ENCODE measurements around the gene MGAT5B. TPM values are rescaled to one million over a fixed set of nuclear protein-coding genes. Genes with fewer than 3 reads are reported as not detected.

MGAT5B gene
- total RNA-seq, 1 experiment from 2014 or later, result 4.9 TPM

- CTCF ChIA-PET, result interaction anchor here (0.6 kb wide), 1 partner anchor 218 kb away, joined by 3 read pairs; no protein-coding TSS in a partner anchor
- no peak overlapping the region for H2AFZ ChIP-seq (ENCODE audit: low read length)
- no peak for ATAC-seq
Observed at GRCh38 chr17:76826330-76827068, 41.7 kb upstream of the MGAT5B start.

GRCh38 chr17:76827736-76828135 lies 40.5 kb upstream of the MGAT5B start:
- Histone ChIP-seq H3K27me3 (ENCODE audit: low read length) (no peaks in the 10 kb centered on the region), H3K9me2 (replicated peaks; ENCODE audit: low read length) (no peaks in the 10 kb centered on the region), H3K4me3 (ENCODE audit: low read length) (no peak overlapping the region), H2AFZ (ENCODE audit: low read length) (no peak overlapping the region), H3K79me2 (ENCODE audit: low read length) (no peaks in the 10 kb centered on the region), H3K27ac (ENCODE audit: low read length) (no peak overlapping the region), H3K4me1 (ENCODE audit: insufficient read depth, low read length) (no peaks in the 10 kb centered on the region), H3K4me2 (ENCODE audit: low read length) (no peak overlapping the region), H3F3A (ENCODE audit: low read length, unreplicated experiment) (no peaks in the 10 kb centered on the region), H4K20me1 (ENCODE audit: low read length) (no peaks in the 10 kb centered on the region), H3K9ac (ENCODE audit: low read length) (no peak overlapping the region), H3K36me3 (ENCODE audit: low read depth, low read length) (no peaks in the 10 kb centered on the region), H3K9me3 (ENCODE audit: low read length) (no peaks in the 10 kb centered on the region)
- DNase-seq, result no peak
- POLR2A ChIA-PET (ENCODE audit: unreplicated experiment), result no interaction called here
- BruUV-seq (replicated peaks), result no TSS peak
- TF ChIP-seq EZH2phosphoT487 (IDR thresholded peaks at IDR 0.05; ENCODE audit: borderline replicate concordance, low read length), result no peak
- no peak for ATAC-seq
- intact Hi-C loops (cut with micrococcal nuclease), result no loop called here
- CTCF ChIA-PET, result interaction anchor here (0.5 to 0.6 kb wide), 2 partner anchors 30 to 646 kb away, joined by 3 to 4 read pairs; no protein-coding TSS in a partner anchor

More at GRCh38 chr17:76826330-76827068, 41.7 kb upstream of the MGAT5B start:
- no peaks in the 10 kb centered on the region for H3K9me3 ChIP-seq (ENCODE audit: low read length)
- no peak overlapping the region for H3K4me2 ChIP-seq (ENCODE audit: low read length)
- H3F3A ChIP-seq (ENCODE audit: low read length, unreplicated experiment), result no peaks in the 10 kb centered on the region
- no peak overlapping the region for H3K9ac ChIP-seq (ENCODE audit: low read length)
- no TSS peak for BruUV-seq (replicated peaks)
- no peaks in the 10 kb centered on the region for H3K4me1 ChIP-seq (ENCODE audit: insufficient read depth, low read length)
- H3K27me3 ChIP-seq (ENCODE audit: low read length), result no peaks in the 10 kb centered on the region
- TF ChIP-seq EZH2 (IDR thresholded peaks at IDR 0.05; ENCODE audit: low read length, unreplicated experiment), result no peak
- no peak for TF ChIP-seq CTCF (conservative IDR thresholded peaks at IDR 0.05; ENCODE audit: low read depth, low read length)
- TF ChIP-seq EZH2phosphoT487 (IDR thresholded peaks at IDR 0.05; ENCODE audit: borderline replicate concordance, low read length), result no peak
- no peaks in the 10 kb centered on the region for H3K9me2 ChIP-seq (replicated peaks; ENCODE audit: low read length)
- POLR2A ChIA-PET (ENCODE audit: unreplicated experiment), result no interaction called here
- no peaks in the 10 kb centered on the region for H3K36me3 ChIP-seq (ENCODE audit: low read depth, low read length)
- no peaks in the 10 kb centered on the region for H3K79me2 ChIP-seq (ENCODE audit: low read length)
- intact Hi-C loops (cut with micrococcal nuclease), result no loop called here
- no peak for DNase-seq
- H3K27ac ChIP-seq (ENCODE audit: low read length), result no peak overlapping the region
- H3K4me3 ChIP-seq (ENCODE audit: low read length), result no peak overlapping the region
- no peaks in the 10 kb centered on the region for H4K20me1 ChIP-seq (ENCODE audit: low read length)

GRCh38 chr17:76830987-76831715 lies 37.1 kb upstream of the MGAT5B start:
- Histone ChIP-seq H3K4me2 (ENCODE audit: low read length) (no peak overlapping the region), H3K4me3 (ENCODE audit: low read length) (no peak overlapping the region), H2AFZ (ENCODE audit: low read length) (no peak overlapping the region), H3K79me2 (ENCODE audit: low read length) (no peaks in the 10 kb centered on the region), H3K27ac (ENCODE audit: low read length) (no peak overlapping the region), H3K9me2 (replicated peaks; ENCODE audit: low read length) (no peaks in the 10 kb centered on the region), H3K9ac (ENCODE audit: low read length) (no peak overlapping the region), H3F3A (ENCODE audit: low read length, unreplicated experiment) (no peaks in the 10 kb centered on the region), H3K4me1 (ENCODE audit: insufficient read depth, low read length) (no peaks in the 10 kb centered on the region), H3K9me3 (ENCODE audit: low read length) (no peaks in the 10 kb centered on the region), H3K27me3 (ENCODE audit: low read length) (no peaks in the 10 kb centered on the region), H3K36me3 (ENCODE audit: low read depth, low read length) (no peaks in the 10 kb centered on the region), H4K20me1 (ENCODE audit: low read length) (no peaks in the 10 kb centered on the region)
- BruUV-seq (replicated peaks), result no TSS peak
- DNase-seq (no peak), ATAC-seq (no peak)
- ChIA-PET POLR2A (ENCODE audit: unreplicated experiment) (interaction anchor here (0.7 kb wide), 1 partner anchor 310 kb away, joined by 3 read pairs; the partner anchor contains the start of gene SEC14L1), CTCF (no interaction called here)
- intact Hi-C loops (cut with micrococcal nuclease), result no loop called here
- no peak for TF ChIP-seq EZH2 (IDR thresholded peaks at IDR 0.05; ENCODE audit: low read length, unreplicated experiment)
- TF ChIP-seq CTCF (conservative IDR thresholded peaks at IDR 0.05; ENCODE audit: low read depth, low read length), result no peak
- TF ChIP-seq EZH2phosphoT487 (IDR thresholded peaks at IDR 0.05; ENCODE audit: borderline replicate concordance, low read length), result no peak
